Osteoblast (primary cell): ENCODE measurements around the gene OSTF1. TPM values are rescaled to one million over a fixed set of nuclear protein-coding genes. Genes with fewer than 3 reads are reported as not detected.

Experiments
- DNase-seq: peaks from one replicate; pipeline ENCODE4 v3.0.0; 2011; ENCODE audit warnings: low spot score, mixed read lengths; ENCODE audit not compliant: insufficient read length; ENCODE audit errors: missing footprints
- H2AFZ ChIP-seq: 2 replicates; pipeline ENCODE4 v1.6.0; 2011; ENCODE audit warnings: mild to moderate bottlenecking, low read length
- H3K27ac ChIP-seq: 2 replicates; pipeline ENCODE4 v1.5.1; 2011; ENCODE audit warnings: mild to moderate bottlenecking, low read depth, low read length, moderate library complexity
- H3K27me3 ChIP-seq: 2 replicates; pipeline ENCODE4 v1.6.0; 2012; ENCODE audit warnings: mild to moderate bottlenecking, control low read depth, inconsistent platforms, low read length, moderate library complexity; ENCODE audit not compliant: insufficient read depth
- H3K36me3 ChIP-seq: 2 replicates; pipeline ENCODE4 v1.5.1; 2011; ENCODE audit warnings: mild to moderate bottlenecking, low read length, control low read depth, moderate library complexity; ENCODE audit not compliant: insufficient read depth
- H3K4me1 ChIP-seq: 2 replicates; pipeline ENCODE4 v1.5.1; 2011; ENCODE audit warnings: mild to moderate bottlenecking, low read length, control low read depth, moderate library complexity; ENCODE audit not compliant: insufficient read depth
- H3K4me2 ChIP-seq: 2 replicates; pipeline ENCODE4 v1.6.0; 2011; ENCODE audit warnings: mild to moderate bottlenecking, low read length; ENCODE audit not compliant: insufficient read depth
- H3K4me3 ChIP-seq: fragments of 200-600 bp; sonication (generic); 3 replicates; pipeline ENCODE4 v1.5.1; 2012; ENCODE audit warnings: mild to moderate bottlenecking, low read length, inconsistent platforms; ENCODE audit not compliant: insufficient read depth
- H3K79me2 ChIP-seq: 2 replicates; pipeline ENCODE4 v1.6.0; 2012; ENCODE audit warnings: mild to moderate bottlenecking, low read length, control low read depth, inconsistent platforms; ENCODE audit not compliant: insufficient read depth
- H3K9me3 ChIP-seq: 2 replicates; pipeline ENCODE4 v1.5.1; 2011; ENCODE audit warnings: low read depth, low read length, control low read depth
- H4K20me1 ChIP-seq: 2 replicates; pipeline ENCODE4 v1.6.0; 2012; ENCODE audit warnings: mild to moderate bottlenecking, low read length, control low read depth; ENCODE audit not compliant: insufficient read depth
- CTCF ChIP-seq: IDR thresholded peaks from 2 replicates; pipeline ENCODE4 v1.5.1; 2011; ENCODE audit warnings: mild to moderate bottlenecking, low read depth, low read length, moderate library complexity; ENCODE audit errors: extremely low read depth
- total RNA-seq: library from RNA; depleted of rRNA; stranded (reverse); fragments of >200 nt; gene quantifications from 2 replicates; pipeline ENCODE4 v1.2.3, GENCODE V29; 2012

Gene OSTF1
- total RNA-seq, 1 donor: 30.0 TPM

GRCh38 chr9:75065510-75065909 is 22.8 kb upstream of the OSTF1 start:
- H4K20me1 ChIP-seq: no peaks in the 10 kb centered on the region
- no peaks in the 10 kb centered on the region for H3K9me3 ChIP-seq
- DNase-seq: no peak
- no peak overlapping the region for H3K27ac ChIP-seq
- no peaks in the 10 kb centered on the region for H3K27me3 ChIP-seq
- TF ChIP-seq CTCF: no peak
- H3K4me1 ChIP-seq: peaks cover 18% of the 10 kb centered on the region
- peaks cover 13% of the 10 kb centered on the region for H3K36me3 ChIP-seq
- H3K79me2 ChIP-seq: no peaks in the 10 kb centered on the region
- no peak overlapping the region for H3K4me3 ChIP-seq
- no peak overlapping the region for H2AFZ ChIP-seq
- no peak overlapping the region for H3K4me2 ChIP-seq

- Histone ChIP-seq H3K27ac (no peak overlapping the region), H4K20me1 (no peaks in the 10 kb centered on the region), H3K36me3 (no peaks in the 10 kb centered on the region), H3K4me3 (no peak overlapping the region), H2AFZ (no peak overlapping the region), H3K4me2 (no peak overlapping the region), H3K27me3 (no peaks in the 10 kb centered on the region), H3K9me3 (no peaks in the 10 kb centered on the region), H3K4me1 (peaks cover 18% of the 10 kb centered on the region), H3K79me2 (no peaks in the 10 kb centered on the region)
- no peak for DNase-seq
- TF ChIP-seq CTCF: no peak
These were observed 20.4 kb upstream of the OSTF1 start for GRCh38 chr9:75067894-75068293.

- H2AFZ ChIP-seq: no peak overlapping the region
- no peak overlapping the region for H3K4me2 ChIP-seq
- H3K4me1 ChIP-seq: peaks cover 8% of the 10 kb centered on the region
These were observed 19.1 kb upstream of the OSTF1 start for GRCh38 chr9:75069171-75069570.

GRCh38 chr9:75071530-75072122 is 16.7 kb upstream of the OSTF1 start:
- no peak overlapping the region for H3K4me2 ChIP-seq
- H3K4me1 ChIP-seq: no peaks in the 10 kb centered on the region
- H3K79me2 ChIP-seq: no peaks in the 10 kb centered on the region
- H3K4me3 ChIP-seq: no peak overlapping the region
- H2AFZ ChIP-seq: no peak overlapping the region
- H3K27me3 ChIP-seq: no peaks in the 10 kb centered on the region
- H3K9me3 ChIP-seq: no peaks in the 10 kb centered on the region
- no peak for TF ChIP-seq CTCF
- DNase-seq: no peak
- H3K27ac ChIP-seq: no peak overlapping the region
- no peaks in the 10 kb centered on the region for H4K20me1 ChIP-seq
- no peaks in the 10 kb centered on the region for H3K36me3 ChIP-seq

More at GRCh38 chr9:75069171-75069570, 19.1 kb upstream of the OSTF1 start:
- H3K36me3 ChIP-seq: no peaks in the 10 kb centered on the region
- no peak overlapping the region for H3K4me3 ChIP-seq
- no peaks in the 10 kb centered on the region for H3K79me2 ChIP-seq
- no peak for DNase-seq
- H3K27ac ChIP-seq: no peak overlapping the region
- no peaks in the 10 kb centered on the region for H3K9me3 ChIP-seq
- H3K27me3 ChIP-seq: no peaks in the 10 kb centered on the region
- TF ChIP-seq CTCF: no peak
- H4K20me1 ChIP-seq: no peaks in the 10 kb centered on the region
